Measurements from ENCODE around the gene XRCC1. TPM values are rescaled to one million over a fixed set of nuclear protein-coding genes. Genes with fewer than 3 reads are reported as not detected.

The XRCC1 gene
- total RNA-seq, 6 experiments from 2014 or later, result 16.2 to 29.8 (median 27.1) TPM

GRCh38 chr19:43545981-43546380 lies 29.3 kb downstream of the XRCC1 start:
- H3K27me3 Mint-ChIP-seq (ENCODE audit: insufficient read depth), result peaks cover 4% of the 10 kb centered on the region; the same call in 1 of the 2 replicates
- TF ChIP-seq, protein P1, sequence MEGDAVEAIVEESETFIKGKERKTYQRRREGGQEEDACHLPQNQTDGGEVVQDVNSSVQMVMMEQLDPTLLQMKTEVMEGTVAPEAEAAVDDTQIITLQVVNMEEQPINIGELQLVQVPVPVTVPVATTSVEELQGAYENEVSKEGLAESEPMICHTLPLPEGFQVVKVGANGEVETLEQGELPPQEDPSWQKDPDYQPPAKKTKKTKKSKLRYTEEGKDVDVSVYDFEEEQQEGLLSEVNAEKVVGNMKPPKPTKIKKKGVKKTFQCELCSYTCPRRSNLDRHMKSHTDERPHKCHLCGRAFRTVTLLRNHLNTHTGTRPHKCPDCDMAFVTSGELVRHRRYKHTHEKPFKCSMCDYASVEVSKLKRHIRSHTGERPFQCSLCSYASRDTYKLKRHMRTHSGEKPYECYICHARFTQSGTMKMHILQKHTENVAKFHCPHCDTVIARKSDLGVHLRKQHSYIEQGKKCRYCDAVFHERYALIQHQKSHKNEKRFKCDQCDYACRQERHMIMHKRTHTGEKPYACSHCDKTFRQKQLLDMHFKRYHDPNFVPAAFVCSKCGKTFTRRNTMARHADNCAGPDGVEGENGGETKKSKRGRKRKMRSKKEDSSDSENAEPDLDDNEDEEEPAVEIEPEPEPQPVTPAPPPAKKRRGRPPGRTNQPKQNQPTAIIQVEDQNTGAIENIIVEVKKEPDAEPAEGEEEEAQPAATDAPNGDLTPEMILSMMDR (IDR thresholded peaks at IDR 0.05), result no peak

GRCh38 chr19:43545276-43545675 lies 30.1 kb downstream of the XRCC1 start:
- Mint-ChIP-seq H3K27me3 (ENCODE audit: insufficient read depth) (peaks cover 3% of the 10 kb centered on the region; the same call in 1 of the 2 replicates), H3K9me3 (no peaks in the 10 kb centered on the region), H3K36me3 (ENCODE audit: low read depth) (peaks cover 27% of the 10 kb centered on the region), H3K4me3 (no peak overlapping the region), H3K4me1 (ENCODE audit: low read depth) (no peaks in the 10 kb centered on the region), H3K27ac (no peak overlapping the region)
- TF ChIP-seq, protein P1 (IDR thresholded peaks at IDR 0.05), result no peak
- no peak for DNase-seq

More at GRCh38 chr19:43545981-43546380, 29.3 kb downstream of the XRCC1 start:
- DNase-seq, result no peak
- no peaks in the 10 kb centered on the region for H3K4me1 Mint-ChIP-seq (ENCODE audit: low read depth)
- H3K27ac Mint-ChIP-seq, result no peak overlapping the region
- peaks cover 27% of the 10 kb centered on the region for H3K36me3 Mint-ChIP-seq (ENCODE audit: low read depth)
- no peaks in the 10 kb centered on the region for H3K9me3 Mint-ChIP-seq
- H3K4me3 Mint-ChIP-seq, result no peak overlapping the region

DNA sequence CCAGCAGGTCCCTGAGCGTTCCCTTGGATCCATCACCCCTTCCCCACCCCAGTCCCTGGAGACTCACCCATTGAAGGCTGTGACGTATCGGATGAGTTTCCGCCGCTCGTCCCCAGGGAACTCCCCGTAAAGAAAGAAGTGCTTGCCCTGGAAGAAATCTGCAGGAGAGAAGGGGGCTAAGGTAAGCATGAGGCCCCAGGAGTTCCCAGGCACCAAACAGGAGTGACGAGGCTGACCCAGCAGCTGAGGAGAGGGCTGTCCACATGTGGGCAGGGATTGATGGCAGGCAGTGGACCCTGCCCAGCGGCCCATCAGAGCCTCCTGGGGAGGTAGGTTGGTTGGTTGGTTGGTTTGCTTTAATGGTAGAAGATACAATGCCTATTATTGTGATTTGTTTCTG lies 31.2 kb downstream of the XRCC1 start:
- Mint-ChIP-seq H3K27me3 (ENCODE audit: insufficient read depth) (peaks cover 1% of the 10 kb centered on the region; the same call in 1 of the 2 replicates), H3K4me3 (no peak overlapping the region), H3K4me1 (ENCODE audit: low read depth) (no peaks in the 10 kb centered on the region), H3K27ac (no peak overlapping the region), H3K36me3 (ENCODE audit: low read depth) (peaks cover 31% of the 10 kb centered on the region), H3K9me3 (no peaks in the 10 kb centered on the region)
- TF ChIP-seq, protein P1 (IDR thresholded peaks at IDR 0.05), result no peak
- DNase-seq, result no peak

- H3K4me1 Mint-ChIP-seq (ENCODE audit: low read depth), result no peaks in the 10 kb centered on the region
- no peak for DNase-seq
- H3K27me3 Mint-ChIP-seq (ENCODE audit: insufficient read depth), result peaks cover 1% of the 10 kb centered on the region; the same call in 1 of the 2 replicates
- TF ChIP-seq, protein P1 (IDR thresholded peaks at IDR 0.05), result no peak
- H3K4me3 Mint-ChIP-seq, result no peak overlapping the region
- no peak overlapping the region for H3K27ac Mint-ChIP-seq
- H3K36me3 Mint-ChIP-seq (ENCODE audit: low read depth), result peaks cover 33% of the 10 kb centered on the region
- no peaks in the 10 kb centered on the region for H3K9me3 Mint-ChIP-seq
Observed at GRCh38 chr19:43541920-43542650, 33.2 kb downstream of the XRCC1 start.

- Mint-ChIP-seq H3K4me1 (ENCODE audit: low read depth) (peaks cover 3% of the 10 kb centered on the region; the same call in 1 of the 2 replicates), H3K27ac (no peak overlapping the region), H3K4me3 (no peak overlapping the region), H3K9me3 (no peaks in the 10 kb centered on the region), H3K27me3 (ENCODE audit: insufficient read depth) (peaks cover 1% of the 10 kb centered on the region; the same call in 1 of the 2 replicates), H3K36me3 (ENCODE audit: low read depth) (peaks cover 32% of the 10 kb centered on the region)
- no peak for DNase-seq
- TF ChIP-seq, protein P1 (IDR thresholded peaks at IDR 0.05), result no peak
Observed at GRCh38 chr19:43540381-43540780, 34.9 kb downstream of the XRCC1 start.
